Lower lobe of right lung (tissue), 2 donors: ENCODE data around the gene COL4A2. TPM values are rescaled to one million over a fixed set of nuclear protein-coding genes. Genes with fewer than 3 reads are reported as not detected.

Source experiments
- ATAC-seq, 2 donors: fragments of 200-7000 bp; cut with Tn5 transposase; one replicate each; pipeline ENCODE4 v1.9.1; 2020 to 2022; ENCODE audit warnings: mild to moderate bottlenecking in 2 of 2, moderate library complexity in 2 of 2
- DNase-seq: peaks from one replicate; pipeline ENCODE4 v3.0.0-alpha.2; 2020
- H3K27ac ChIP-seq: fragments of 200-600 bp; one replicate; pipeline ENCODE4 v1.8.0; 2022
- H3K27me3 ChIP-seq: fragments of 200-600 bp; one replicate; pipeline ENCODE4 v1.8.0; 2022; ENCODE audit warnings: low read depth
- H3K36me3 ChIP-seq: fragments of 200-600 bp; one replicate; pipeline ENCODE4 v1.8.0; 2022; ENCODE audit warnings: mild to moderate bottlenecking
- H3K4me1 ChIP-seq: fragments of 200-600 bp; one replicate; pipeline ENCODE4 v1.8.0; 2022
- H3K4me3 ChIP-seq: fragments of 200-600 bp; one replicate; pipeline ENCODE4 v1.8.0; 2022; ENCODE audit warnings: mild to moderate bottlenecking
- H3K9me3 ChIP-seq: fragments of 200-600 bp; one replicate; pipeline ENCODE4 v1.8.0; 2022
- CTCF ChIP-seq: fragments of 200-600 bp; IDR thresholded peaks from one replicate; pipeline ENCODE4 v1.8.0; 2022; ENCODE audit warnings: antibody characterized with exemption, mild to moderate bottlenecking
- intact Hi-C: fragments of 100-400 bp; cut with DNase I; formaldehyde crosslinking; loops from one replicate; pipeline ENCODE4 v1.11.0; 2022
- total RNA-seq: library from RNA; stranded (reverse); fragmentation: NEBNext Ultra II Directional; extraction: Animal tissue kit (Norgen Biotek cat#: 25700); gene quantifications from one replicate; pipeline ENCODE4 v1.2.1, GENCODE V29; 2021
- donor health status: DM: no; HTN: yes; CAD: no; lungs with severe emphysema.

Gene COL4A2
- total RNA-seq, 1 donor from 2014 or later = 185 TPM

- TF ChIP-seq CTCF = no peak
- H3K27me3 ChIP-seq = no peaks in the 10 kb centered on the region
- no peaks in the 10 kb centered on the region for H3K9me3 ChIP-seq
- peaks cover 62% of the 10 kb centered on the region for H3K36me3 ChIP-seq
- DNase-seq (no peak), ATAC-seq (peak; percentile 32 to 51)
- H3K4me3 ChIP-seq = no peak overlapping the region
- H3K4me1 ChIP-seq = peaks cover 10% of the 10 kb centered on the region
- H3K27ac ChIP-seq = peak overlapping the region; percentile 33
- intact Hi-C loops = no loop called here
These were observed 125.9 kb downstream of the COL4A2 start for GRCh38 chr13:110433014-110433413.

GRCh38 chr13:110434629-110435028 is 127.5 kb downstream of the COL4A2 start:
- Histone ChIP-seq H3K4me3 (no peak overlapping the region), H3K4me1 (peaks cover 10% of the 10 kb centered on the region), H3K27ac (no peak overlapping the region), H3K27me3 (no peaks in the 10 kb centered on the region), H3K9me3 (no peaks in the 10 kb centered on the region), H3K36me3 (peaks cover 71% of the 10 kb centered on the region)
- intact Hi-C loops = no loop called here
- DNase-seq (no peak), ATAC-seq (no peak)
- no peak for TF ChIP-seq CTCF

GRCh38 chr13:110435331-110435730 is 128.2 kb downstream of the COL4A2 start:
- peaks cover 75% of the 10 kb centered on the region for H3K36me3 ChIP-seq
- intact Hi-C loops = no loop called here
- ATAC-seq = no peak

GRCh38 chr13:110436276-110436675 is 129.2 kb downstream of the COL4A2 start:
- Histone ChIP-seq H3K4me1 (peaks cover 10% of the 10 kb centered on the region), H3K27me3 (no peaks in the 10 kb centered on the region), H3K4me3 (no peak overlapping the region), H3K36me3 (peaks cover 75% of the 10 kb centered on the region), H3K27ac (no peak overlapping the region), H3K9me3 (no peaks in the 10 kb centered on the region)
- DNase-seq (no peak), ATAC-seq (no peak)
- intact Hi-C loops = no loop called here
- TF ChIP-seq CTCF = no peak

More at GRCh38 chr13:110435331-110435730, 128.2 kb downstream of the COL4A2 start:
- Histone ChIP-seq H3K27me3 (no peaks in the 10 kb centered on the region), H3K4me1 (peaks cover 10% of the 10 kb centered on the region), H3K27ac (no peak overlapping the region), H3K4me3 (no peak overlapping the region), H3K9me3 (no peaks in the 10 kb centered on the region)
- TF ChIP-seq CTCF = no peak
- DNase-seq = no peak

GRCh38 chr13:110436786-110437370 is 129.8 kb downstream of the COL4A2 start:
- Histone ChIP-seq H3K36me3 (peaks cover 75% of the 10 kb centered on the region), H3K27ac (no peak overlapping the region), H3K4me3 (no peak overlapping the region), H3K9me3 (no peaks in the 10 kb centered on the region), H3K27me3 (no peaks in the 10 kb centered on the region), H3K4me1 (peaks cover 10% of the 10 kb centered on the region)
- DNase-seq (no peak), ATAC-seq (no peak)
- intact Hi-C loops = no loop called here
- no peak for TF ChIP-seq CTCF
